ENCODE data around the gene SAMD9L.

Gene SAMD9L

DNA sequence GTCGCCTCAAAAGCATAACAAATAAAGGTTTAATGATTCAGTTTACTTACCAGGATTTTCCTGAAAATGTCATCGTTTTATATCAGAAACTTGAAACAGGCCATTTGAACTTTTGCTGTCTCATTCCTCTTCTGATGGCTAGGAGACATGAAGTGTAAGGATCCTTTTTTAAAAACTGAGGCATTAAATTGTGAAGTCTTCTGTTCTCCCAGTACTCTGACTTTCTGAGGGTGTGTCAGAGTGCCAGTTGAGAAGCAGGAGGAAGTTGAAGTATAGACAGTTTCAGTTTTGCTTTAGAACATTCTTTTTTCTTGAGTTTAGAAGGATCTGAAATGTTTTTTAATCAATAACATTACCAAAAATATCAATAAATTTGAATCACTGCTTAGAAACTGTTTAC lies at the start of gene SAMD9L:
TSS of gene SAMD9L (minus strand) at position 242 of the 400 bp plus-strand sequence. CDS start 12,414 bp downstream, outside the sequence.
- peak; percentile 70 for DNase-seq

DNA sequence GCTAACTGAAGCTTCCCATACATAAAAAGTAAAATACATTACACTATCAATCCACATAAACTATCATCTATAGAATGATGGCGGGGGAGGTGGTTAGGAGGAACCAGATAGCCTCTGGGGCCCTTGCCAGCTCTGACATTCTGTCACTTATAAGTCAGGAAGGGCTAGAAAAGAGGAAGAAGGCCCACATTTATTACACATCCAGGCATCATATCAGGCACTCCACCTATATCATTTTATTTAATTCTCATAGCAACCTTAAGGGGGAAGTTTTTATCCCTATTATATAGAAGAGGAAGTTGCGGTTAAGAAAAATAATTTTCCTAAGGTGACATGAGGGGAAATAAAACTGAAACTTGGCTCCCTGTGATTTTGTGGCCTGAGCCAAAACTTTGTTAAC lies 48.2 kb upstream of the SAMD9L start:
- DNase-seq: peak; percentile 22

DNA sequence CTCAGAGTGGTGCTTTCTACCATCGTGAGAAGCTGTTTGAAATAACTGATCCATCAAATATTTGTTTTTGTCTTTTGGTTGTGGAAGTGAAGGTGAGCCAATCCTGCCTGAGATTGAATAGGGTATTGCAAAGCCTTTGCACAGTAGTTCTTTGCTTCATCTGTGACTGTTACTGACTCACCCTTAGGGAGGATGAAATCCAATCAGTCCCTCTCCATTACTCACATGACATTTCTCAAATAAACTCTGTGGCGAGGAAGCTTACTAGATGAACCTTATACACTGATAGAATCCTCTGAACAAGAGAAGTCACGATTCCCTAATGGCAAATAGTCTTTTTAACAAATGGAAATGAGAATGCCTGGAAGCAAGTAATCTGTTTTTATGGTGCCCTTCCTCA lies 46.2 kb upstream of the SAMD9L start:
- DNase-seq: no peak

DNA sequence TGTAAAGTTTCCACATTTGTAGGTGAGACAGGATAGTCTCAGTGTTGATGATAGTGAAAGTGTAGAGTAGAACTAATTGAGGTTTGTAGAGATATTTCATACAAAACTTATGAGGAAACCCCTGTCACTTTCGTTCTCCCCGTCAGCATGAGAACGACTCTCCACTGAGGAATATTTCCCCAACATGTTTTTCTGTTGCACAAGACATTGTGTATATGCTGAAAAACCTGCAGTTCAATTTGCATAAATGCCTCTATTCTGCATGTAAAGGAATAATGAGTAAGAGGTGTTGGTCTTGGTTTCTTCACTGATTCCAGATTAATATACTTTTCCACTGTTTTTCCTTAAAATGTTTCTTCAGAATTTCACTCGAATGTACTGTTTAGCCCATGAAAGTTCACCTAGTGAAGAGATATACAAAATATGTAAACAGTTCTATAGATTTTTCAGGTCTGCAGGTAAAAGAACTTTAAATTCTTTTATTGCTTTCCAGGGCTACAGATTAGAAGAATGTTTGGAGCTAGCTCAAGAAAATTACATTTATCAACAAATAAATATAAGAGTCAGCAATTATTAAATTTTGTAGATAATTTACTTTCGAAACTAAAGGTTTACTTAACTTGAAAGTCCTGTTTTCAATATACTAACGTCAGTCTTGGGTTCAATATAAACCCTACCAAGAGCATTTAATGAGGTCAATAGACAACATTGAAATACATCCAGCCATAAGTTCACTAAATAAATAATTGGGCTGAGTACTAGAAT lies 40.9 kb upstream of the SAMD9L start:
- DNase-seq: no peak

DNA sequence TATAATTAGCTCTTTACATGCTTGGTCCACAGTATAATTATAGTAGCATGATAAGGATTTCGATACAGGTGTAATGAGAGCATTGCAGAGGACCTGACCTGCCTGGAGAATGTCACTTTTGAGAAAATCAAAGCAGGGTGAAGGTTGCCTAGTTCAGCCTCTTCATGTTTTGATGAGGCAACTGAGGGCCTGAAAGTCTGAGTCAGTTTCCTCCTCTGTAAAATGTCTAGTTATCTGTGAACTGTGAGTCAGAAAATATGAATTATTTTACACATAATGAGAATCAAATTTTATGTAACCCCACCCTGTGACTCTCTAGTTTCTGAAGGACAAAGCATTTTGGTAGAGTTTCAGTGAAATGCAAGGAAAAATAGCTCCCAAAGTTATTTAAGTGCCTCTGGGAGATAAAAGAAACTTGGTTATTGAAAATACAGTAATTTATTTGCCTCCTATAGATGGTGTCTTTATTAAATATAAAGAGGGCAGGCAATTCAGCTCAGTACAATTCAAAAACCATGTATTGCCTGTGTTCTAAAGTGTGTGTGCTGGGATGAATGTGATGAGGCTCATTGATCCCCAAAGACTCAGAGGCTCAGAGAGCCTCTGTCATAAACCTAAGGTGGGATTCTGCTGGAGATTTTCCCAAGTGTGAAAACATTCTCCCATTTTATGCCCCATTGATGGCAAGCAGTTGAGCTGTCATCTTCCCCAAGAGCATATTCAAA lies 37.3 kb upstream of the SAMD9L start:
- DNase-seq: no peak

DNA sequence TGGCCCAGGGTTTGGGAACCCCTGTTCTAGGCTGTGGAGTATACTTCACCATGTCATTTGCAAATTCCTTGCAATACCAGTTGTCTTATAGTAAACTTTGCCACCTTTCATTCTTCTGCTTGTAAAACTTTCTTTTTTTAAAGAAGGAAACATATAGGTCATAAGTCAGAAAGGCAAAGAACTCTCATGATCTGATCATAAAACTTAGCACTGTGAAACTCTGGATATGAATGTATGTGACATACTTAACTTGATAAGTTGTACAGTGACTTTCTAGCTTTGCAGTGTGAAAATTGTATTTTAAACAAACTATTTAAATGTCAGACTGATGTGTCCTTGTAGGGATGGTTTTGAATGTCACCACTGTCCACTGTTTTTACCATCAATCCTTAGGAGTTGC lies 31.0 kb upstream of the SAMD9L start:
- no peak for DNase-seq

DNA sequence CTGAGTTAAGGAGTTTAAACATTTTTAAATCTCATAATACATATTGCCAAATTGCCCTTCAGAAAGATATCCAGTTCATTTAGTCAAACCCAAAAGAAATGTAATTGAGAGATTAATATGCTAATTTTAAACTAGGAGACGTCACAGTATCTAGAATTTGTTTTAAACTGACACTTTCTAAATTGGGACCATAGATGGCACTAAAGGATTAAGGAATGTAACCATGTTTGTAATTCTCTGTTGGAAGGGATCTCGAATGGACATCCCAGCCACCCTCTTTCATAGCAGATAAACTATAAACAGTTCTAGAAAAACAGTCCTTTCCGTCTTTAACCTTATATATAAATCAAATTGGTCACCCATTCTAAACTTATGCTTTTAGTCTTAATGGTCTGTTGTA lies 30.0 kb upstream of the SAMD9L start:
- DNase-seq: peak; percentile 61

DNA sequence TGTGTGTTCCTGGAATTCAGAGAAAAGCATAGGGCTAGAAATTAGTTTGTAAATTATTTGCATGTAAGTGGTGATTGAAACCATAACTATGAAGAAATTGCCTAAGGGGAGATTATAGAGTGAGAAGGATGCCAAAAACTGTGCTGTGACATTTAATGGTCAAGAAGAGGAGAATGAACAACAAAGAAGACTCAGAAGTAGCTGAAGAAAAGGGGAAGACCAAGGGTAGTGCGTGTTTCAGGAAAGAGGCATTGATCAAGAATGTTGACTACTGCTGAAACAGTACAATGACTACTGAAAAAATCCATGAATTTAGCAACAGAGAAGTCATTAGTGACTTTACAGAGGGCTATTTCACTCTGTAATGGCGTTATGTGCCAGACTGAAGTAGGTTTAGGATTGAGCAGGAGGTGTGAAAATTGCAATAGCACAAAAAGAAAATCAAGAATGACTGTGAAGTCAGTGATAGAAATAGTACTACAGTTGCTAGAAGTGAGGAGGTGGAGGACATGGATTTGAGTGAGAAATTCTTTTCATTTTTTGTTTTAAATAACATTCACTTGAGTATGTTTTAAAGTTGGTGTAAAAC lies 28.9 kb upstream of the SAMD9L start:
- DNase-seq: no peak

DNA sequence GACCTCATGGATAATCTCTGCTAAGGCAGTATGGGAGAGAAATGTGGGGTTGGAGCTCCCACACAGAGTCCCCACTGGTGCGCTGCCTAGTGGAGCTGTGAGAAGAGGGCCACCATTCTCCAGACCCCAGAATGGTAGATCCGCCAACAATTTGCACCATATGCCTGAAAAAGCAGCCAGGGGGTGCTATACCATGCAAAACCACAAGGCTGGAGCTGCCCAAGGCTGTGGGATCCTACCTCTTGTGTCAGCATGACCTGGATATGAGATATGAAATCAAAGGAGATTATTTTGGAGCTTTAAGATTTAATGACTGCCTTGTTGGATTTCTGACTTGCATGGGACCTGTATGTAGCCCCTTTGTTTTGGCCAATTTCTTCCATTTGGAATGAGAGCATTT lies 27.0 kb upstream of the SAMD9L start:
- no peak for DNase-seq

DNA sequence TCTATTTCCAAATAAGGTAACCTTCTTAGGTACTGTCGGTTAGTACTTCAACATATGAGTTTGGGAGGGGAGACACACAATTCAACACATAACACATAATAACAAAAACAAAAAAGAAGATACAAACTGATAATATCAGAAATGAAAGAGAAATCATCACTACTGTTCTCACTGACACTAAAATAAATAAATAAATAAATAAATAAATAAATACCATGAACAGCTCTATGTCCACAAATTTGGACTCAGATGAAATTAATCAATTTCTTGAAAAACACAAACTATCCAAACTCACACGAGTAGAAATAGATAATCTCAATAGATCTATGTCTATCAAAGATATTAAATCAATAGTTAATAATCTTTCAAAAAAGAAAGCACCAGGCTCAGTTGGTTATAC lies 24.5 kb upstream of the SAMD9L start:
- DNase-seq: no peak

DNA sequence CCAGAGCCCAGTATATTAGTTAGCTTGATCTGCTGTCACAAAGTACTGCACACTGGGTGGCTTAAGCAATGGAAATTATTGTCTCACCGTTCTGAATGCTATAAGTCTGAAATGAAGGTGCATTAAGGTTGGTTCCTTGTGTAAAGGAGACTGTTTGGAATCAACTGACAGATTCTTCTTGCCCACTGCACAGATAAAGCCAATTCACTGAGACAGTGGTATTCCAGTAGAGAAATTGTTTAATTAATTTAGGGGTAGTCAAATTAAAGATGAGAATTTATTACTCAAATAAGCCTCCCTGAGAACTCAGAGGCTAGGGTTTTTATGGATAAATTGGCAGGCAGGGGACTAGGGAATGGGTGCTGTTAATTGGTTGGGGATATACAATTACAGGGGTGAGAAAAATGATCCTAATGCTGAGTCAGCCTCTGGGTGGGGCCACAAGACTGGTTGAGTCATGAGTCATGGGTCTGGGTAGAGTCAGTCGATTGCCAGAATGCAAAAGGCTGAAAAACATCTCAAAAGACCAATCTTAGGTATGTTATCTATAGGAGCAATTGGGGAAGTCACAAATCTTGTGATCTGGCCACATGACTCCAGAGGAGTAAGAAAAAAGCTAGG lies 23.5 kb upstream of the SAMD9L start:
- DNase-seq: no peak

DNA sequence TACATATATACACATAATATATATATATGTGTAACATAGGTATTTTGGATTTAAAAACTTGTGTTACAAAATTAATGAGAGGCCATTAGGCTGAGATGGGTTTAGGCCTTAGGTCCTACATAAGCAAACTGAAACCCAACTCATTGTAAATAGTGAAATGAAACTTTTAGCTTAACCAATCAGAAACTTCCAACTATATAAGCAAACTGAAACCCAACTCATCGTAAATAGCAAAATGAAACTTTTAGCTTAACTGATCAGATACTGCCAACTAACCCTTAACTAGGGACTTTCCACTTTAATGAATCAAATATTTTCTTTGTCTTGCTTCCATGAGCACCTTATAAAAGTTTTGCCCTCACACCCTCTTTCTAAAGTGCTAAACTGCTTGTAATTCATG lies 17.3 kb upstream of the SAMD9L start:
- no peak for DNase-seq

DNA sequence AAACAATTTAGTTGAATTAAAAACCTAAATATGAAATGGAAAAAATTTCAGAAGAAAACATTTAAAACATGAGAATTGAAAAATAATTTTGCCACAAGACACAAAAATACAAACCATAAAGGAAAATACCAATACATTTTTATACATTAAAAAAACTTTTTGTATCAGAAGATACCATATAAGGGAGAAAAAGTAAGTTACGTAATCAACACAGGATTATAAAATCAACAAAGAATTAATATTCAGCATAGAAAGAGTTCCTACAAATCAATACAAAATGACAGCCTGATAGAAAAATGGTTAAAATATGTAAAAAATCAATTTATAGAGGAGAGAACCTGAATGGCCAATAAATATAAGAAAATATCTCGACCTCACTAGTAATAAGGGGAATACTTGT lies 16.6 kb upstream of the SAMD9L start:
- no peak for DNase-seq

DNA sequence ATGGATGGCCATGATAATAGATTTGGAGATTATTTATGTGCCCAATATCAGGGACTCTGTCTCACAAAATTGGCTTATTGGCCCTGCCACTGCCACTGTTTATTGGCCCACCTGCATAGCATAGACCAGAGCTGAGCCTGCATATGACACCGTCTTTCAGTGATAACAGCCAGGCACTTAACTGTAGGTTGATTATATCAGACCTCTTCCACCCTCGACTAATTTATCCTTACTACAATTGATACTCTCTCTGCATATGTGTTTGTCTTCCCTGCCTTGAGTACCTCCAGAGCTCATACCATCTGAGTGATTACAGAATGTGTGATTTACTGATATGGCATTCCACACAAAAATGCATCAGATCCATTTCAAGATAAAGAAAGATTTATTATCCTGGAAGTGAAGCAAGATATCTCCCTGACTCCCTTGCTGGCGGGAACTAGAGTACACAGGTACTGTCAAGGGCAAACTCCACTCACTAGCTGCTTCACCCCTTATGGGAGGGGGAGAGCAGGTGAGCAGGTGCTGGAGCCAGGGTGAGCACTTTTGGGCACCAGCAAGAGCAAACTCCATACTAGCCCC lies 13.1 kb upstream of the SAMD9L start:
- DNase-seq: no peak

DNA sequence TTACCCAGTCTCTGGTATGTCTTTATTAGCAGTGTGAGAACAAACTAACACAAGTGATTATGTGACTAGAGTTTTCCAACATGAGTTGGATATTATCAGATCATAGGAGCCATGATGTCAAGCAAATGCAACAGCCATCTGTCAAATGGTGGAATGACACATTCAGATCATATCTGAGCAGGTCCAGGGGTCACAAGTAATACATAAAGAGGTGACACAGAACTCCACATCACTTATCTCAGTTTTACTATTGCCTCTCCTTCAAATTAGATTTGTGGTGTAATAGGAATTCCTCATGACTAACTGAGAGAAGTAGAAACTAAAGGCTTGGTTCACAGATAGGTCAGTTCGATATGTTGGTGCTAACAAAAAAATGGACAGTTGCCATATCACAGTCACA lies 12.2 kb upstream of the SAMD9L start:
- no peak for DNase-seq

DNA sequence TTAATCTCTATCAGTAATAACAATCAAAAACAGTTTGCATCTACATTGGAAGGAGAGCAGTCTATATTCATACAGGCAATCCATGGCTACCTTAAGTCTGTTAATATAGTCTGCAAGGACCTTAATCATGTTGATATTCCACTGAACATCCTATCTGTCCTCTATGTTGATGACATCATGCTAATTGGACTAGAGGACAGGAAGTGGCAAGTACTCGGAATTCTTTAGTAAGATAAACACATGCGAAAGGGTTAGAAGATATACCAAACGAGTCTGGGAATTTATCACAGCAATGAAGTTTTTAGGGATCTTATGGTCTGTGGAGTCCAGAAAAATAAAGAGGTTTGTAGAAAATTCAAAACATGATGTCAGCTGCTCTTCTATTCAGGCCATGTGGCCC lies 11.3 kb upstream of the SAMD9L start:
- no peak for DNase-seq

DNA sequence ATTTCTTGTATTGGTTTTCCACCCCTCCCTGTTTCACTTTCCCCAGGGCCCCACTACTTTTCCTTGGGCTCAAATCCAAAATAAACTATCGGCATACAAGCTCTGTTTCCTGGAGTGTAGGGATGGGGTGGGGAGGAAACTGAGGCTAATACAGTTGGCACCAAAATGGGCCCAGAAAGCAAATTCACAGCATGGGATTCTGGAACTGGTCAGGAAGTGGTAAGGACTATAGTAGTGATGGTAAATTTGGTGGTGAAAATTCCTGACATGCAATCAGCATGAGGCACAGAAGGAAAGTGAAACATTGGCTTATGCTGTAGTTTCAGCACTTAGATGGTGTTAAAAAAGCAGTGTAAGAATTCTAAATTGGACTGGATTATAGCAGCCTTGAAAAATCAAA lies 8.7 kb upstream of the SAMD9L start:
- no peak for DNase-seq

DNA sequence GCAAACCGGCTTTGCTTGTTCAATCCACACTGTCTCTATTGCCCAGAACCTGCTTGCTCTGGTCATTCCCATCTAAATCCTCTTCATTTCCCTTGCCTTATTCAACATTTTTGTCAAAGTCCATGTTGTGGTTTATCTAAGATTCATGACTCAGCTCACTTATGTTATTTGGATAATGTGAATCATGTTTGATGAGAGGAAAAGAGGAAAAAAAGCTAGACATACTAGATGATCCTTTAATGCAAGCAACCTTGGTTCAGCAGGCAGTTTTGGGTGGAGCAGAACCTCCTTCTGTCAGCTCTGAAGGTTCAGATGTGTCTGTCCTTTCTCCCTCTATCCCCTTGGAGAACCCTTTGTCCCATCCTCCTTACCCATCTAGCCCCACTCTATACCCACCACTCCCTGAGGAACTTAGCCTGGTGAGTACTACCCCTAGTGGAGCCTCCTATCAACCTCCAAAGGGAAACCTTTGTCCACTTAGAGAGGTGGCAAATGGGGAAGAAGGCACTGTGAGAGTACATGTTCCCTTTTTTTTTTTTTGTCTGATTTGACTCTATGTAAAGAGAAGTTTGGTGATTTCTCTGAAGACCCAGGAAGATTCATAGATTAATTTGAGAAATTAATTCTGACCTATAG lies 2.1 kb upstream of the SAMD9L start:
- DNase-seq: no peak

DNA sequence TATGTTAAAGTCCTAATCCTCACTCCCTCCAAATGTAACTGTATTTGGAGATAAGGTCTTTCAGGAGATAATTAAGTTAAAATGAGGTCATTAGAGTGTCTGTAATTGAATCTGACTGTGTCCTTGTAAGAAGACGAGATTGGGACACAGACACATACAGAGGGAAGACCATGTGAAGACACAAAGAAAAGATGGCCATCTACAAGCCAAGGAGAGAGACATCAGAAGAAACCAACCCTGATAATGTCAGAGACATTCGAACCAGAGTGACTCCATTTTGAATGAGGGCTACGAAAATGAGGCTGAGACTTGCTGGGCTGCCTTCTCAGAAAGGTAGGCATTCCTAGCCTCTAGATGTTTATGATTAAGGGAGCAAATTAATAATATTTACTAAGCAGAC lies 542 bp upstream of the SAMD9L start:
- peak; percentile 26 for DNase-seq

DNA sequence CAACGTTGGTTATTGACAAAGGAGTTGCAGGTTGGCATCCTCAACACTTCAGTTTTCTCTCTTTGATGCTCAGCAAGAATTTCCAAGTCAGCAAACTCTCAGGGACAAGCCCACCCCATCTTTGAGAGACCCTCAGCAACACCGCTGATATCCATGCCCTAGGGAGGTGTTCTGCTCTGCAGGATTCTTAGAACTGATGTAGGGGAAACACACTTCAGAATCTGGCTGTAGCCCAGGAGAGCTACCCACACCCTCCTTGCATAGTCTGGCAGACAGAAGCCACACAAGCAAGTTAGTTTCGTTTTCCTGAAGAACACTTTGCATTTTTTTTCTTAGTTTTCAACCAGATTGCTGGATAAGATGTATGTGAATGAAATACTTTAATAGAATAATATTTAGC lies 822 bp downstream of the SAMD9L start:
- DNase-seq: peak; percentile 82

DNA sequence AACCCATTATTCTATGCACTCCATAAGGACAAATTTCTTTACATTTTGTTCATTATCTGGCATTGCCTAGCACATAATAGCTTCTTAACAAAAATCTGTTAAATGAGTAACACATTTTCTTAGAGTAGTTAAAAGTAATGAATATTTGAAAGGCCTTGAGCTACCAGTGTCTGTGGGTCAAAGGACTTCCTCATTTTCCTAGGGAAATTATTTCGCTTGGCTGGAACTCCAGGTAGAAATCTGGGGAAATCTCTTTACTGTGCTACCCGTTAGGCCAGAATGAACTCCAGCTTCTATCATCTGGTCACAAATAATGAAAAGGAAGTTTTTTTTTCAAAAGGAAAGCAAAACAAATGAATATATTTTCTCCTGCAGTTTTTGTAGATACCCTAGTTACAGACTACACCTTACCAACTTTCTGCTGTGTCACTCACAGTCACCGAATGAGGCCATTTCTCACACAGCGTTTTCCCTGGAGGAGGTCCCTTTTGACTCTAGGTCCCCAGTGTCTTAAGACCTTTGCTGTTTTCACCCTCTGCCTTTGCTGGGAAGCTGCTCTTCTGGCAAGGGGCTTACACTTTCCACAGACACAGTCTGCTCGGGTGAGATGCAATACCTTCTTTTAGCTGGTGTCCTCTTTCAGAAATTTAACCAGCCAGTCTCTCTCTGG lies 1.6 kb downstream of the SAMD9L start:
- peak; percentile 61 for DNase-seq

DNA sequence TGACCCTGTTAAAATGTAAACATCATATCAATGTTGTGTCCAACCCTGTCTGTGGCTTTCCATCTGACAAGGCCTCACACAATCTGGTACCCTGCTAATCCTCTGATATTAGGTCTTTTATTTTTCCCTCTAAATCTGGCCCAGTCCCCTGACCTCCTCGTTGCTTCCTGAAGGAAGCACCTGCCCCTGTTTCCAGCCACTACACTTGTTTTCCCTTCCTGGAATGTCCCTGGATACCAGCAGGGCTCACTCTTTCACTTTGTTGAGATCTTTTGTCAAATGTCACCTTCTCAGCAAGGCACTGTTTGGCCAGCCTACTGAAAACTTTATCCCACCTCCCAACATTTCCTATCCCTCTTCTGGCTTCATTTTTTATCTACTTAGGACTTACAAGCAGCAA lies 2.1 kb downstream of the SAMD9L start:
- no peak for DNase-seq

Data from hematopoietic multipotent progenitor cell treated with erythropoietin and hydrocortisone succinate and interleukin-3 and kit ligand, for 6 days (in vitro differentiated cells).